ENCODE data around the gene OR6B2. TPM values are rescaled to one million over a fixed set of nuclear protein-coding genes. Genes with fewer than 3 reads are reported as not detected.
"Not testable (repeated sequence)": the region's sequence is repeated elsewhere in the genome, so short reads cannot be mapped to it uniquely, and the experiment has no call there.

Gene OR6B2
- total RNA-seq, 4 donors from 2014 or later = not detected

DNA sequence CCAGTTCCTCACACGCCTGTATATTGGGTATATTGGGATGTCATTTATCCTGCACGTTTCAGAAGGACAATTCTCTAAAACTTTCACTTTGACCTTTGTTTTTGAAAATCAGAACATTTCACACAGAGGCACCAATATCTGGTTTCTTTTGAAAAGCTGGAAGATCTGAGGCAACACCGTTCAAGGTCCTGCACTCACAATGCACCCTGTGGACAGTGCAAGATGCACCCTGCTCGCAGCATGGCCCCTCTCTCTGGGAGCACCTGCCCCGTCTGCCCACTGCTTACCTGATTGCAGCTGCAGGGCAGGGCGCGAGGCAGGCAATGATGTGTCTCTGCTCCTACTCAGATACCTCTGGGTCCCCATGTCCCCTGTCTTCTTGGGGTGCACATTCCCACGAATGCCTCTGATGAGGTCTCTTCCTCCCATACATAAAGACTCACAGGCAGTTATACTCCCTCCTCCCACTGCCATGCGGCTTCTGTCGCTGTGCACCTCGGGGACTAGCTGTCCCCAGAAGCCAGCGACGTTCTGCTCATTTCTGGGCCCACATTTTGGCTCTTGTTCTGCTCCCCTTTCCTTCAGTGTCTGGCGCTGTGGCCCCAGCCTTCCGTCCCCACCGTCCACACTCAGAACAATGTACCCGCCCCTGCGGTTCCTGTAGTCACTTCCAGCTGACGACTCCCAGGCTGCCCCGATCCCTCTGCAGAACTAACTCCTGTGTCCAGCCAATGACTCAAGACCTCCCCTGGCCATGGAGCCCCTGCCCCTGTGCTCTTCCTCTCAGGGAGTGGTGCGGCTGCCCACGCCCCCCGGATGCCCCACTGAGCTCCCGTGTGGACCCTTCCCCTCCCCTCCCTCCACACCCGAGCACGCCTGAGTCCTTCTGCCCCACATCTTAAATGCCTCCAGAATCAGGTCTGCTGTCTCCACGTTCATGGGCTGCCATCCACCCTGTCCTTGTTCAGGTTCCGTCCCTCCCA is 23.2 kb upstream of the OR6B2 start, which contains the start of gene OR6B3:
TSS of gene OR6B3 (minus strand) at position 349 of the 983 bp plus-strand sequence.
- peak in 1 of 2 donors; percentile 62 for DNase-seq (ENCODE audit: low spot score in 2 of 2)
- WGBS, 2 donors = 60 to 69% methylated on average over 28 of the region's 28 CpGs
- intact Hi-C loops (cut with DNase I; ENCODE audit: low total_unique reads) = no loop called here
- TF ChIP-seq CTCF (IDR thresholded peaks at IDR 0.05) (no peak), POLR2A (IDR thresholded peaks at IDR 0.05) (no peak)
- H3K4me3 ChIP-seq (ENCODE audit: low read depth, poor library complexity, severe bottlenecking) = no peak within 1 kb of the TSS

- WGBS, 2 donors = 71 to 75% methylated on average over 12 of the region's 12 CpGs
- no peak for DNase-seq (ENCODE audit: low spot score in 2 of 2)
- TF ChIP-seq POLR2A (IDR thresholded peaks at IDR 0.05) = no peak
- H3K4me3 ChIP-seq (ENCODE audit: low read depth, poor library complexity, severe bottlenecking) = no peak overlapping the region
- intact Hi-C loops (cut with DNase I; ENCODE audit: low total_unique reads) = no loop called here
These were observed 22.3 kb upstream of the OR6B2 start for GRCh38 chr2:240052524-240052923.

GRCh38 chr2:240051697-240052096 is 21.5 kb upstream of the OR6B2 start:
- no peak overlapping the region for H3K4me3 ChIP-seq (ENCODE audit: low read depth, poor library complexity, severe bottlenecking)
- TF ChIP-seq POLR2A (IDR thresholded peaks at IDR 0.05) = no peak
- TF ChIP-seq CTCF (IDR thresholded peaks at IDR 0.05) = no peak
- intact Hi-C loops (cut with DNase I; ENCODE audit: low total_unique reads) = no loop called here
- 56 to 57% methylated on average over 4 of the region's 4 CpGs for WGBS, 2 donors
- no peak for DNase-seq (ENCODE audit: low spot score in 2 of 2)

GRCh38 chr2:240050278-240050677 is 20.0 kb upstream of the OR6B2 start:
- TF ChIP-seq CTCF (IDR thresholded peaks at IDR 0.05) (no peak), POLR2A (IDR thresholded peaks at IDR 0.05) (no peak)
- peak in 1 of 2 donors; percentile 68 for DNase-seq (ENCODE audit: low spot score in 2 of 2)
- WGBS, 2 donors = 76 to 81% methylated on average over 12 of the region's 12 CpGs
- intact Hi-C loops (cut with DNase I; ENCODE audit: low total_unique reads) = no loop called here
- no peak overlapping the region for H3K4me3 ChIP-seq (ENCODE audit: low read depth, poor library complexity, severe bottlenecking)

DNA sequence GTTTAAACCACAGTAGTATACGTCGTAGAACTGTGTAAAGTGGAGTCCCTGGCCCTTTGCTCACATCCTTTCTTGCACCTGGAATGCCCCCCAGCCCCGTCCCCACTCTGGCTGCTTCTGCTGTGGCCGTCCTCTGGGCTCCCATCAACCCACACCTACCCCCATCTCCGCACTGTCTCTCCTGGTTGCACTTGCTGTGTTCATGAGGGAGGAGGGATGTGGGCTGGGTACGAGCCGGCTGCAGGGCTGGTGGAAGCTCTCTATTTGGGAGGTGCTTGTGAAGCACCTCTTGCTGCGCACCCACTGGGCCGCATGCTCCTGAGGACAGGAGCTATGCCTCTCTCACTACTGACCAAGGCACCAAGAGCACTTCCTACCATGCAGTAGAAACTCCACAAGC is 18.0 kb upstream of the OR6B2 start:
- no peak for DNase-seq (ENCODE audit: low spot score in 2 of 2)
- no peak overlapping the region for H3K4me3 ChIP-seq (ENCODE audit: low read depth, poor library complexity, severe bottlenecking)
- 77 to 80% methylated on average over 9 of the region's 9 CpGs for WGBS, 2 donors
- TF ChIP-seq CTCF (IDR thresholded peaks at IDR 0.05) (no peak), POLR2A (IDR thresholded peaks at IDR 0.05) (no peak)
- intact Hi-C loops (cut with DNase I; ENCODE audit: low total_unique reads) = no loop called here

DNA sequence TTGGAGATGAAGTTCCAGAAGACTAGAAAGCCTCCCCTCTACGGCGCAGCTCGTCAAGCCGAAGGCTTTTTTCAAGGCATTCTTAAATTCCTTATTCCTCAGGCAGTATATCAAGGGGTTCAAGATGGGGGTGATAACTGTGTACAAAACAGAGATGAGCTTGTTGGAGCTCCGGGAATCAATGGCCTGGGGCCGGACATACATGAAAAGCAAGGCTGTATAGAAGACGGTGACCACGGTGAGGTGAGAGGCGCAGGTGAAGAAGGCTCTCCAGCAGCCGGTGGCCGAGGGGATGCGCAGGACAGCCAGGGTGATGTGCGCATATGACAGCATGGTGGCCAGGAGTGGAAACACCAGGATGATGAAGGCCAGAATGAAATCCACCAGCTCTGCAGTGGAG is 14.9 kb upstream of the OR6B2 start:
- TF ChIP-seq POLR2A (IDR thresholded peaks at IDR 0.05) (no peak), CTCF (IDR thresholded peaks at IDR 0.05) (no peak)
- no peak overlapping the region for H3K4me3 ChIP-seq (ENCODE audit: low read depth, poor library complexity, severe bottlenecking)
- peak in 1 of 2 donors; percentile 82 for DNase-seq (ENCODE audit: low spot score in 2 of 2)
- intact Hi-C loops (cut with DNase I; ENCODE audit: low total_unique reads) = no loop called here
- 94% methylated on average over 12 to 13 of the region's 13 CpGs for WGBS, 2 donors

DNA sequence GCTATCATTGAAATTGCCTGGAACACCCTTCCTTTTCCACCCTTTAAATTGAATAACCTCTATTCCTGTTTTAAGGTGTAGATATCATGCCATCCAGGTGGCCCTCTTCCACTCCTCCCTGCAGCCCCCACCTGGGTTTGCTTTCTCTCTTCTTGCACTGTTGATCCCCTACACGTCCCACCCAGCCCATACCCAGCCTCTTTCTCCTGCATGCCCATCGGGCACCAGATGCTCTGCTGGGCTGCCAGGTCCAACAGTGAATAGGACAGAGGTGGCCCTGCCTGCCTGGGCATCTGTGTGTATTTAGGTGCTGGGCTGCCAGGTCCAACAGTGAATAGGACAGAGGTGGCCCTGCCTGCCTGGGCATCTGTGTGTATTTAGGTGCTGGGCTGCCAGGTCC is 13.9 kb upstream of the OR6B2 start:
- 49 to 58% methylated on average over 2 of the region's 2 CpGs for WGBS, 2 donors

More for the DNA sequence above, 13.9 kb upstream of the OR6B2 start:
- H3K4me3 ChIP-seq (ENCODE audit: low read depth, poor library complexity, severe bottlenecking); intact Hi-C loops (cut with DNase I; ENCODE audit: low total_unique reads): not testable (repeated sequence)
- peak in 1 of 2 donors; percentile 50 for DNase-seq (ENCODE audit: low spot score in 2 of 2)

All from lower leg skin (tissue), 4 donors.